Natural killer cell (primary cell): ENCODE data around the gene ALDH9A1. TPM values are rescaled to one million over a fixed set of nuclear protein-coding genes. Genes with fewer than 3 reads are reported as not detected.

Experiments
- ATAC-seq, 3 donors: fragments of 150-1000 bp in 2 of 3; fragments of 200-7000 bp in 1 of 3; cut with Tn5 transposase; 1 replicate in 1 of 3; 2 replicates in 2 of 3; pipeline ENCODE4 v1.10.0; 2021; ENCODE audit warnings: mild to moderate bottlenecking in 2 of 3, moderate library complexity in 2 of 3
- DNase-seq, 2 donors: peaks; one replicate each; pipeline versions ENCODE4 v3.0.0 to v3.0.0-alpha.2; 2013 to 2021; ENCODE audit warnings: mixed read lengths in 1 of 2
- H3K27ac ChIP-seq: one replicate; pipeline ENCODE4 v1.5.1; 2013; ENCODE audit warnings: mild to moderate bottlenecking, low read length
- H3K27me3 ChIP-seq: one replicate; pipeline ENCODE4 v1.6.1; 2013; ENCODE audit warnings: low read length; ENCODE audit not compliant: control insufficient read depth, insufficient read depth
- H3K36me3 ChIP-seq: one replicate; pipeline ENCODE4 v1.6.1; 2013; ENCODE audit warnings: low read length; ENCODE audit not compliant: control insufficient read depth, insufficient read depth
- H3K4me1 ChIP-seq: one replicate; pipeline ENCODE4 v1.6.1; 2013; ENCODE audit warnings: low read length; ENCODE audit not compliant: control insufficient read depth, insufficient read depth
- H3K4me3 ChIP-seq: one replicate; pipeline ENCODE4 v1.5.1; 2013; ENCODE audit warnings: low read length
- H3K9me3 ChIP-seq: one replicate; pipeline ENCODE4 v1.6.1; 2013; ENCODE audit warnings: low read length; ENCODE audit not compliant: control insufficient read depth, insufficient read depth
- H3K27ac Mint-ChIP-seq, 2 donors: one replicate each; pipeline ENCODE4 v1.8.0; 2022; ENCODE audit warnings: mild to moderate bottlenecking in 2 of 2, mixed read lengths in 2 of 2, moderate library complexity in 1 of 2
- H3K27me3 Mint-ChIP-seq, 2 donors: one replicate each; pipeline ENCODE4 v1.8.0; 2022; ENCODE audit warnings: low read depth in 2 of 2, mixed read lengths in 2 of 2
- H3K36me3 Mint-ChIP-seq: one replicate; pipeline ENCODE4 v1.8.0; 2022; ENCODE audit warnings: mixed read lengths
- H3K4me1 Mint-ChIP-seq, 2 donors: one replicate each; pipeline ENCODE4 v1.8.0; 2022; ENCODE audit warnings: mixed read lengths in 2 of 2
- H3K4me3 Mint-ChIP-seq: one replicate; pipeline ENCODE4 v1.8.0; 2022; ENCODE audit warnings: mild to moderate bottlenecking, moderate library complexity, mixed read lengths
- H3K9me3 Mint-ChIP-seq, 2 donors: one replicate each; pipeline ENCODE4 v1.8.0; 2022; ENCODE audit warnings: mixed read lengths in 2 of 2
- CTCF ChIP-seq: fragments of 200-600 bp; IDR thresholded peaks from one replicate; pipeline ENCODE4 v1.8.0; 2022; ENCODE audit warnings: antibody characterized with exemption
- WGBS: methylation state at CpG from one replicate; pipeline ENCODE4 v1.1.7; 2013; ENCODE audit warnings: missing lambda C conversion rate; ENCODE audit not compliant: insufficient coverage; 5-methylcytosine and 5-hydroxymethylcytosine counted together
- intact Hi-C: fragments of 100-400 bp; cut with micrococcal nuclease; formaldehyde crosslinking; loops from one replicate; pipeline ENCODE4 v1.14.2; 2022
- total RNA-seq, 4 donors: library from RNA; stranded (reverse); fragments of 120-200 nt in 1 of 4; gene quantifications; one replicate each; pipeline versions ENCODE4 v1.2.3 to v1.2.4, GENCODE V29; 2013 to 2022

Gene ALDH9A1
- total RNA-seq, 3 donors from 2014 or later (not counting 1 experiment from before 2014, with no cell fraction given), result 38.0 to 57.1 (median 50.3) TPM

GRCh38 chr1:165671526-165671925 is 26.8 kb downstream of the ALDH9A1 start:
- peak overlapping the region in 1 of 2 donors; percentile 3 for H3K27ac Mint-ChIP-seq
- H3K9me3 ChIP-seq, result no peaks in the 10 kb centered on the region
- peaks cover 56% of the 10 kb centered on the region for H3K36me3 ChIP-seq
- peaks cover 20 to 23% of the 10 kb centered on the region in 2 donors for H3K4me1 Mint-ChIP-seq
- DNase-seq (no peak), ATAC-seq (no peak)
- no CpG with 5 or more reads among the region's 2 CpGs for WGBS
- no peaks in the 10 kb centered on the region for H3K9me3 Mint-ChIP-seq
- TF ChIP-seq CTCF, result no peak
- intact Hi-C loops, result no loop called here
- H3K27me3 ChIP-seq, result no peaks in the 10 kb centered on the region
- no peak overlapping the region for H3K27ac ChIP-seq
- H3K4me3 ChIP-seq, result no peak overlapping the region
- H3K4me3 Mint-ChIP-seq, result no peak overlapping the region
- no peaks in the 10 kb centered on the region for H3K27me3 Mint-ChIP-seq
- H3K4me1 ChIP-seq, result no peaks in the 10 kb centered on the region
- H3K36me3 Mint-ChIP-seq, result peaks cover 59% of the 10 kb centered on the region

GRCh38 chr1:165668184-165668583 is 30.2 kb downstream of the ALDH9A1 start:
- no peak overlapping the region for H3K4me3 Mint-ChIP-seq
- peaks cover 58% of the 10 kb centered on the region for H3K36me3 Mint-ChIP-seq
- Histone ChIP-seq H3K27ac (no peak overlapping the region), H3K9me3 (no peaks in the 10 kb centered on the region), H3K27me3 (no peaks in the 10 kb centered on the region), H3K4me3 (no peak overlapping the region), H3K4me1 (no peaks in the 10 kb centered on the region), H3K36me3 (peaks cover 76% of the 10 kb centered on the region)
- no peaks in the 10 kb centered on the region for H3K9me3 Mint-ChIP-seq
- ATAC-seq, result no peak
- no peak for TF ChIP-seq CTCF
- intact Hi-C loops, result no loop called here
- H3K27me3 Mint-ChIP-seq, result no peaks in the 10 kb centered on the region
- no peak overlapping the region for H3K27ac Mint-ChIP-seq
- 89% methylated on average over 3 of the region's 3 CpGs for WGBS
- H3K4me1 Mint-ChIP-seq, result peaks cover 21 to 23% of the 10 kb centered on the region in 2 donors
- DNase-seq, result no peak

GRCh38 chr1:165666152-165666825 is 32.1 kb downstream of the ALDH9A1 start:
- no peak for TF ChIP-seq CTCF
- no peak for ATAC-seq
- Mint-ChIP-seq H3K36me3 (peaks cover 57% of the 10 kb centered on the region), H3K27ac (no peak overlapping the region), H3K4me3 (no peak overlapping the region), H3K27me3 (no peaks in the 10 kb centered on the region), H3K9me3 (no peaks in the 10 kb centered on the region), H3K4me1 (peaks cover 12 to 14% of the 10 kb centered on the region in 2 donors)
- DNase-seq, result no peak
- Histone ChIP-seq H3K27ac (no peak overlapping the region), H3K9me3 (no peaks in the 10 kb centered on the region), H3K4me3 (no peak overlapping the region), H3K4me1 (no peaks in the 10 kb centered on the region), H3K36me3 (peaks cover 85% of the 10 kb centered on the region), H3K27me3 (no peaks in the 10 kb centered on the region)
- intact Hi-C loops, result no loop called here
- WGBS, result 91% methylated on average over 5 of the region's 5 CpGs

GRCh38 chr1:165662186-165662585 is 36.2 kb downstream of the ALDH9A1 start:
- H3K36me3 ChIP-seq, result peaks cover 70% of the 10 kb centered on the region
- no peak for ATAC-seq
- Mint-ChIP-seq H3K4me3 (no peak overlapping the region), H3K27ac (no peak overlapping the region), H3K36me3 (peaks cover 40% of the 10 kb centered on the region), H3K4me1 (peaks cover 8 to 11% of the 10 kb centered on the region in 2 donors), H3K27me3 (no peaks in the 10 kb centered on the region), H3K9me3 (no peaks in the 10 kb centered on the region)
- H3K4me3 ChIP-seq, result no peak overlapping the region
- TF ChIP-seq CTCF, result no peak
- DNase-seq, result no peak
- intact Hi-C loops, result no loop called here
- no peaks in the 10 kb centered on the region for H3K9me3 ChIP-seq
- H3K27me3 ChIP-seq, result no peaks in the 10 kb centered on the region
- no peak overlapping the region for H3K27ac ChIP-seq
- no peaks in the 10 kb centered on the region for H3K4me1 ChIP-seq
- WGBS, result 90% methylated on average over 2 of the region's 3 CpGs
